Hindlimb muscle (tissue), 1 donor: ENCODE results near the gene XAB2. TPM values are rescaled to one million over a fixed set of nuclear protein-coding genes. Genes with fewer than 3 reads are reported as not detected.

Experiments used
- DNase-seq: peaks from one replicate; pipeline ENCODE4 v3.0.0-alpha.2; 2013
- polyA plus RNA-seq: library from polyadenylated mRNA; unstranded; fragments of 120-200 nt; gene quantifications from one replicate; pipeline ENCODE4 v1.2.1, GENCODE V29; 2013; ENCODE audit not compliant: insufficient read length

The XAB2 gene
- polyA plus RNA-seq, 1 donor, result 33.1 TPM

GRCh38 chr19:7632340-7633203 lies 3.2 kb upstream of the XAB2 start:
- DNase-seq, result no peak

- DNase-seq, result no peak
Measured at GRCh38 chr19:7631577-7631976, 2.2 kb upstream of the XAB2 start.

- no peak for DNase-seq
Measured at GRCh38 chr19:7628589-7629311, 595 bp downstream of the XAB2 start.

GRCh38 chr19:7627166-7627565 lies 2.2 kb downstream of the XAB2 start:
- no peak for DNase-seq

- DNase-seq, result no peak
Measured at GRCh38 chr19:7625763-7626372, 3.5 kb downstream of the XAB2 start.

GRCh38 chr19:7624810-7625209 lies 4.5 kb downstream of the XAB2 start:
- no peak for DNase-seq

- DNase-seq, result no peak
Measured at GRCh38 chr19:7623725-7624603, 5.4 kb downstream of the XAB2 start.

GRCh38 chr19:7622933-7623685 lies 6.2 kb downstream of the XAB2 start:
- no peak for DNase-seq

- DNase-seq, result no peak
Measured at GRCh38 chr19:7620442-7621412, 8.6 kb downstream of the XAB2 start.

GRCh38 chr19:7619671-7620441 lies 9.5 kb downstream of the XAB2 start:
- DNase-seq, result no peak

- no peak for DNase-seq
Measured at GRCh38 chr19:7618771-7619510, 10.4 kb downstream of the XAB2 start.

- no peak for DNase-seq
Measured at GRCh38 chr19:7618348-7618747, 11.0 kb downstream of the XAB2 start.

- DNase-seq, result no peak
Measured at GRCh38 chr19:7617735-7618134, 11.6 kb downstream of the XAB2 start.

GRCh38 chr19:7617172-7617571 lies 12.2 kb downstream of the XAB2 start:
- no peak for DNase-seq

GRCh38 chr19:7614859-7615741 lies 14.2 kb downstream of the XAB2 start:
- DNase-seq, result no peak

GRCh38 chr19:7612282-7613274 lies 16.8 kb downstream of the XAB2 start:
- DNase-seq, result no peak
